WTC11 (cell line): ENCODE data around the gene RPS6KL1.

Experiments
- ATF2 ChIP-seq: sonication (generic); formaldehyde crosslinking; IDR thresholded peaks from 2 replicates; pipeline ENCODE4 v1.8.1; 2022; ENCODE audit warnings: low read depth, missing genetic modification reagents, borderline replicate concordance
- CREM ChIP-seq: sonication (generic); formaldehyde crosslinking; IDR thresholded peaks from 2 replicates; pipeline ENCODE4 v1.8.1; 2022; ENCODE audit warnings: mild to moderate bottlenecking, missing genetic modification reagents, moderate library complexity
- CTCF ChIP-seq: fragments of 200-600 bp; IDR thresholded peaks from 2 replicates; pipeline ENCODE4 v1.8.0; 2022; ENCODE audit warnings: antibody characterized with exemption
- E2F4 ChIP-seq: sonication (generic); formaldehyde crosslinking; IDR thresholded peaks from 2 replicates; pipeline ENCODE4 v1.8.1; 2022; ENCODE audit warnings: low read depth, mild to moderate bottlenecking, moderate library complexity, missing genetic modification reagents, borderline replicate concordance
- JAZF1 ChIP-seq: fragments of 250-450 bp; sonication (Bioruptor Pico); IDR thresholded peaks from 2 replicates; pipeline ENCODE4 v1.9.0; 2021; ENCODE audit warnings: moderate library complexity, mild to moderate bottlenecking, inconsistent platforms
- MAX ChIP-seq: sonication (generic); formaldehyde crosslinking; IDR thresholded peaks from 2 replicates; pipeline ENCODE4 v1.8.0; 2022; ENCODE audit warnings: mild to moderate bottlenecking, missing genetic modification reagents
- NR1H2 ChIP-seq: sonication (generic); formaldehyde crosslinking; IDR thresholded peaks from 2 replicates; pipeline ENCODE4 v1.9.0; 2021; ENCODE audit warnings: mild to moderate bottlenecking, moderate library complexity, missing genetic modification reagents
- USF2 ChIP-seq: sonication (generic); formaldehyde crosslinking; IDR thresholded peaks from 2 replicates; pipeline ENCODE4 v1.8.1; 2023; ENCODE audit warnings: mild to moderate bottlenecking, missing genetic modification reagents, moderate library complexity
- ZNF263 ChIP-seq: sonication (generic); formaldehyde crosslinking; IDR thresholded peaks from 2 replicates; pipeline ENCODE4 v1.8.1; 2022; ENCODE audit warnings: low read depth, mild to moderate bottlenecking, moderate library complexity, missing genetic modification reagents

GRCh38 chr14:74920281-74920680, 2.8 kb downstream of the RPS6KL1 start:
- no peak for TF ChIP-seq CTCF
- TF ChIP-seq MAX (CRISPR knock-in tag) = no peak
- no peak for TF ChIP-seq ZNF263 (CRISPR knock-in tag)
- no peak for TF ChIP-seq NR1H2 (CRISPR knock-in tag)
- no peak for TF ChIP-seq E2F4 (CRISPR knock-in tag)
- TF ChIP-seq USF2 (CRISPR knock-in tag) = no peak
- TF ChIP-seq ATF2 (CRISPR knock-in tag) = no peak
- TF ChIP-seq JAZF1 = no peak
- TF ChIP-seq CREM (CRISPR knock-in tag) = no peak
